NCI-H748 treated with DMSO at 0.1 percent for 48 hours (cell line): ENCODE measurements around the gene CHAT.

ENCODE experiments used
- DNase-seq: peaks from one replicate; lab custom pipeline; 2025; lab: John Stamatoyannopoulos, UW

The CHAT gene

DNA sequence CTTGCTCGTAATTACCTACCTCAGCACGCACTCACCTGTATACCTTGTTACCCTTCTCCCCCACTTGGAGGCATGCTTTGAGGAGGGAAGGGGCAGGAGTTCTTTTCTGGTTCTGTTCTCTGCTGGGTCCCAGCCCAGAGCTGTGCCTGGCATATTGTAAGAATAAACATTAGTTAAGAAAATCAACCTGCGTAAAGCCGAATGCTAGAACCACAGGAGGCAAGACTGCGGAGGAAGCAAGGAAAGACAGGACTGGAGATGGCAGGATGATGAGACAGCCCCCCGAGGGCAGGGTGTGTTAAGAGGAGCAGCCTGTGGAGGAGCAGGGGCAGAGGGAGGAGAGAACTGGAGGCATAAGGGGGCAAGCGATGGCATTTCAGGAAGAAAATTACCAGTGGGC, 75.1 kb downstream of the CHAT start:
- no peak for DNase-seq

DNA sequence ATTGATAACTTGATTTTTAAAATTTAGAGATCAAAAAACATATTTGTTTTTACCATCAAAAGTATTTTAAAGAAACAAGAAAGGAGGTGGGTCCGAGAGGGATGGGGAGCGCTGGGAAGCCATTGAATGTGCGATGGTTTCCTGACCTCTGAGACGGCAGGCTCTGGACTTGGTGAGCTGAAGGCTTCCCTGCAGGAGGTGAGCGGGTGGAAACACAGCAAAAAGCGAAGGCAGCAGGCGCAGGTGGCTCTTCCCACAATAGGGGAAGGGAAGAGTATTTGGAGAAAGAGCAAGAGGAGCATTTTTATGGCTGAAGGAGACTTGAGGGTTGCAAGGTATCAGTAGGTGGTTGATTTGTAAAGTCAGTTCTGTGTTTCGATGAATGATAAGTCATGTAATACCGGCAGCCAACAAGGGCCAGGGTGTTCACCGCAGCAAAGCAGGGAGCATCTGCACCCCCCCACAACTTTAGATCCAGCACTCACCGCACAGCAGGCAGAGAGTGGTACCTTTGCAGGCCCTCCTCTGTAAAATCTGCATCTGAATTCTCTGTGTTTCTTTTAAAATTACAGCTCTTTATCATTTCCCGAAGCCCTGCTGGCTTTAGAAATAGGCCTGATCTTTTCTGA, 76.2 kb downstream of the CHAT start:
- no peak for DNase-seq

DNA sequence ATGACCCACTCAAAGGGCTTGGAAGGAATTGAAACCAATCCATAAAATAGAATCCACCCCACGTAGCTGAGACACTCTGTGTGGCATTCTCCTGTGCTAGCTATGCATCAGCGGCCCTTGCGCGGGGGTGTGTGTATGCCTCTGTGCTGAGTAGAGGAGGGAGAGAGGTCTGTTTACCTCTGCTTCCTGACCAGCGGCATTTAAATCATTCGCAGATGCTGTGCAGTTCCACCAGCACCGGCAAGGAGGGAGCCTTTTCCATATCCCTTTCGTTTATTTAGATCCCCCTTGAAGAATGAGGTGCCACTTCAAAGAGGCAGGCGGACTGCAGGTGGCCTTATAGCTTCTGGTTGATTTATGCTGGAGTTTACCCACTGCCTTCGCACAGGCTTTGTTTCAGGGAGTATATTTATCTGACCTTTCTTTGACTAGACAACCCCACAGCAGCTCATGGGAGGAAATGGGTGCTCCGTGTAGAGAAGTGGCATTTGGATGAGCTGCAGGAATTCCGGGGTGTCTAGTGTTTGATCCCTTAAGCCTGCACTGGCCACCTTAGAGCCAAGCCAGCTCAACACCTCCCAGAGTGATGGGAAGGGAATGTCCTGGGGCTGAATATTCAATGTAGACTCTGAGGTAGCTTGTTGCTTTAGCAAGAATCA, 77.0 kb downstream of the CHAT start:
- no peak for DNase-seq

DNA sequence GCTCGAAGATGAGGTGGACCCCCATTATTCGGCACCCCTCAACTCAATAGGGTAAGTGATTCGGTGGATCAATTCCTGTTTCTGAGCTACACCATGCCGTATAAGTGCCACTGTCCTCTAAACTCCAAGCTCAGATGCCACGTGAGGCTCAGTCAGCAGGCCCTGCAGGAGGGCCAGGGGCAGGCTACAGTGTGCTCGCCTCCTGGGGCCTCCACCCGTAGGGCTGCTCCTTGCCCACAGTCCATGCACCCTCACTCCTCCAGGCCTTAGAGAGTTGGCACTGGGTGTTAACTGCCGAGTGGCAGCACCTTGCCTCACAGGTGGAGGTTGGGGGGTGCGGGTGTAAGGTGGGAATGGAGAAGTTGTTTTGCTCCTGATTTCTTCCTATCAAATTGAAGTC, 77.8 kb downstream of the CHAT start:
- no peak for DNase-seq

DNA sequence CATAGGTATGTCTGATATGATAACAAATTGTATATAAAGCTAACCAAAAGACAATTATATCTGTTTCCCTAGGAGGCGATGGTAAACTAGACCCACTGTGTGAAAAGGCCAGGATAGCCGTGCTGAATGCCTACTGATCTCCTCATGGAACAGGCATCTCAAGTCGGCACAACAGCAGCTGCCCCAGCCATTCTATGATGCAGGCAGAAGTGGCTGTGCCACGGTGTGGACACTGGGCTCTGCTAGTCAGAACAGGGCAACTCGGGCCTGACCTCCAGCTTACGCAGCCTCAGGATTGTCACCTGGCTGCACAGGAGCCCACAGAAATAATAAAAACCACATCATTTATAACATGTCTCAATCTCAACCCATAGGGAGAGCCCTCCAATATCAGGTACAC, 80.6 kb downstream of the CHAT start:
- DNase-seq: no peak

DNA sequence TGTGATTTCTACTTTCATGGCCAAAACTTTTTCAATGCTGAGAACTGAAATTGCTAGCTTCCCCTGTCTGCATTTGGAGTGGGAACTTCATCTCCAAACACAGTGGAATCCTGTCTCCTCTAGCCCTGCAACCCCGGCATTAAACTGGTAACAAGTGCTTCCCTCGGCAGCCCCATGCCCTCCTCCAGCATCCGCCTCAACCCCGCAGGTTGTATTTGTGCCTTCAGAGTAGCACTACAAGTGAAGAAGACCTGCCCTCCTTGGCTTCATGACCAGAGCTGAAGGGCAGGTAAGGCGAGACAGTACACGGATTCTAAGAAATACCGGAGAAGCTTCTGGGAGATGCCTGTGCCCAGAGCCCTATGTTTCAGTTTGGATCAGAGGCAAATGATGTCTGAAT, 82.5 kb downstream of the CHAT start:
- no peak for DNase-seq

DNA sequence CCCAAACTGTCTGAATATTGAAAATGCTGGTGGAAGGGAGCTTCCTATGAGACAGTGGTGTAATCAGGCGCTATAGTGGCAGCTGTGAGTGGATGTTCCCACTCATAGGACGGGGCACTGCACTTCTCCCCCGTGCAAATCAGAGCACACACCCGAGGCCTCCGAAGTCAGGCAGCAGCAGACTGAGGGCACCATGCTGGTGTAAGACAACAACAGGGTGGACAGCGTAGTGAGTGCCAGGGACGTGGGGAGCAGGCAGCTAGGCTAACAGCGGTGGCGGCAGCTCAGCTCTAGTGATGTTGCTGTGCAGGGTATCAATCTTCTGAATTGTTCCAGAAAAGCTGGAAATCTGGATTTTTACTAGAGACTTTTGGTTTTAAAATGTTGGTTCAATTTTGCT, 84.8 kb downstream of the CHAT start:
- no peak for DNase-seq

DNA sequence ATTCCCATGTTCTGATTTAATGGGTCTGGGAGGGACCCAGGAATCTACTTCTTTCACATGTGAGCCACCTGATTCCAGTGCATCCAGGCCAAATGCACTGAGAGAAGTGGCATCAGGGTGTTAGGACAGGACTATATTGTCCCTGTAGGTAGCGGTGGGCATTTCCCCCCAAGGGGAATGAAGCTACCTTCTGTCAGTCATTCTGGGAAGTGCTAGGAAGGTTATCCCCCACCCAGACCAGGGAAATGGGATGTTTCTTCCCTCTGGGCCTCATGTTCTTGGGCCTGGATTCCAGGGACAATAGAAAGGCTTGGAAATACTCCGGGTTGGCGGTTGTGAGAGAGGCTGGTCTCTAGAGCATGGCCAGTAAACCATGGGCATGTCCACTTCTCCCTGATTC, 86.4 kb downstream of the CHAT start:
- DNase-seq: no peak

DNA sequence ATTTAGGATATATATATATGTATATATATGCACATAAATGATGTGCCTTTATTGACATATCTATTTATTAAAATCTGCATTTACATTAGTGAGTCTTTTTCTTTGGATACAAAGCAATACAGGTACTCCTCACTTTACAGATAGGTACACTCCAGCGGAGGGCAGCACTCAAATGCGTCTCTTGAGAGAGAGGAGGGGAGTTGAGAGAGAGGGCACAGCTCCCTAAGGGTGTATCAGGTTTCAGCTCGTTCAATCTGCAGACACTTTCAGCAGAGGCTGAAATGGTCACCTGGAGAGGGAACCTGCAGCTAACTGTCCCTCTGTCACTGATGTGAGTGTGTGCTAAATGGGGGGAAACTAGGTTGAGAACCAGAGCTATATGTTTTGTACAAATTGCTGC, 87.2 kb downstream of the CHAT start:
- no peak for DNase-seq

DNA sequence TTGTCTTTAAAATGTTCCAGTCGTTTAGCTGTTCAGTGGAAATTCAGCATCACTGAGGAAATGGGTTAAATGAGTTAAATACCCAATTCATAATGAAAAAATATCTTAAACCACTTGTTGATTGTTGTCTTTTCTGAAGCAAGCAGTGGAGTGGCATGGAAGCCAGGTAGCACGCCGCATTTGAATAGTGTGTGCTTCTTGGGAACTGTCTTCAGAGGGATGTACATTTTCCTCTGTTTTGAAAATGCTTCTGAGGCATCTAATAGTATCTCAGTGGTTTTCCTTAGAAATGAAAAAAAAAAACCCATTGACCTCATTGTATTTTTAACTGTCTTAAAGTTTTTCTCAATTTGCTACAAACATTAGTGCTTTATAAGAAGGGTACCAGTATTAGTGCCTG, 93.7 kb downstream of the CHAT start:
- DNase-seq: no peak

DNA sequence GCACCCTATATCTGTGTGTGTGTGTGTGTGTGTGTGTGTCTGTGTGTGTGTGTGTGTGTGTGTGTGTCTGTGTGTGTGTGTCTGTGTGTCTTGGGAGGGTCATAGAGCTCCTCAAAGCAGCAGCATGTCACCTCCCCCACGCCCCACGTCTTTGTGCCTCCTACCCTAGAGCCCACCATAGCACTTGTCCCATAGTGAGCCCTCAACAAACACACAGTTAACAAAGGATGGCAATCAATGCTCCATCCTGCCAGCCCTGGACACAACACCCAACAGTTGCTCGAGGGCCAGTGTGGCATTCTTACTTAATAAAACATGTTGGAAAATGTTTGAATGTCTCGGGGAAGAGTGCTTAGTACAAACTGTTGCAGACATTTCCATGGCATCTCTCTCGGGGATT, 96.1 kb downstream of the CHAT start:
- no peak for DNase-seq

DNA sequence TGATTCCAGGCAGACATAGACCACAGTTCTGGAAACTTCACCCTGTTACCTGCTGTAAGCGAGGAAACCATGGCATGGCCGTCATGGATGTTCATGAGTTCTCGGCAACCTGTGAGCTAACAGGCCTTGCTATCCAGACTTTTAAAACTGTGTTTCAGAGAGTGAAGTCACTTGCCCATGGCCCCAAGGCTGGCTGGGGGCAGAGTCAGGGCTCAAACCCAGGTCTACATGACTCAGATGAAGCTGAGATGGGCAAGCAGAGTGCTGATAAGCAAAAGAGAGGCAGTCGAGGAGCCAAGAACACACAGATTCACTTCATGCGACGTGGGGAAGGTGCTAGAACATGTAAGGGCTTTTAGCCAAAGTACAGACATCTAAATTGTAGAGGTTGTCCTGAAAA, 97.1 kb downstream of the CHAT start:
- DNase-seq: no peak

DNA sequence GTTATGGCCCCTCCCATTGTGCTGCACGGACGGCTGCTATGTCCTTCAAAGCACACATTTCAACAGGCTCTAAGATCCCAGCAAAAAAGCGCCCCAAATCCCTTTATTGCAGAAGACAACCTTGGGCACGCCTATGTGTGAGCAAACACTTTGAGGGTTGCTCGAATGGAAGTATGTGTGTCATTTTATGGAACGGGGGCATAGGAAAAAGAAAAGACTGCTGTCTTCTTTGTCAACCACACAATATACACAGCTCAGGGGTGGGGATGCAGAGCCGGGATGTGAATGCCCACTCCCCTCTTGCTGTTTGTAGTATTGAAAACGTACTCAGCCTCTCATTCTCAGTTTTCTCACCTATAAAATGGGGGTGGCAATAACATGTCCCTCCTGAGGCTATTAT, 97.6 kb downstream of the CHAT start:
- DNase-seq: no peak

DNA sequence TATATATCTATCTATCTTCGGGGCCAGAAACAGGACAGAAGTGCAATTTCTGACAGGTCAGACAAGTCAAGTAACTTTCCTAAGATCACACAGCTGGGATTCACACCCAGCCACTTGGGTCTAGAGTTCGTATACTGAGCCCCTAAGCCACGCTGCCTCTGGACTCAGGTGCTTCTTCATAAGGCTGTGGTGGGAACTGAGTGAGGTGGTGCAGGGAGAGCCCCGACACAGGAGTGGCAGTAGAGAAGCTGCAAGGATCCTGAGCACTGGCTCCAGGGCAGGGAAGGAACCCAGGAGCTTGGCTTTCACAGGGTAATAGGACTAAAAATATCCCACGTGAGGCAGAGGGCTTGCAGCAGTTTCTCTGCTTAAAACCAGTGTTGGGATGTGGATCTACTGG, 99.4 kb downstream of the CHAT start:
- DNase-seq: no peak
